Osteocyte (in vitro differentiated cells): ENCODE results near the gene TIMM23. TPM values are rescaled to one million over a fixed set of nuclear protein-coding genes. Genes with fewer than 3 reads are reported as not detected.

Source experiments
- DNase-seq: peaks from one replicate; pipeline ENCODE4 v3.0.0; 2021; ENCODE audit warnings: mixed read lengths; ENCODE audit not compliant: unreplicated experiment; ENCODE audit errors: extremely low spot score
- H3K27ac Mint-ChIP-seq: one replicate; pipeline ENCODE4 v1.8.0; 2021; ENCODE audit warnings: mild to moderate bottlenecking, mixed read lengths; ENCODE audit not compliant: unreplicated experiment
- H3K27me3 Mint-ChIP-seq: one replicate; pipeline ENCODE4 v1.8.0; 2021; ENCODE audit warnings: mixed read lengths; ENCODE audit not compliant: unreplicated experiment
- H3K36me3 Mint-ChIP-seq: one replicate; pipeline ENCODE4 v1.8.0; 2021; ENCODE audit warnings: mixed read lengths; ENCODE audit not compliant: unreplicated experiment
- H3K4me1 Mint-ChIP-seq: one replicate; pipeline ENCODE4 v1.8.0; 2021; ENCODE audit warnings: mixed read lengths; ENCODE audit not compliant: unreplicated experiment
- H3K4me3 Mint-ChIP-seq: one replicate; pipeline ENCODE4 v1.8.0; 2021; ENCODE audit warnings: mild to moderate bottlenecking, moderate library complexity, mixed read lengths; ENCODE audit not compliant: unreplicated experiment
- H3K9me3 Mint-ChIP-seq: one replicate; pipeline ENCODE4 v1.8.0; 2021; ENCODE audit warnings: mixed read lengths; ENCODE audit not compliant: unreplicated experiment
- total RNA-seq: library from RNA; stranded (reverse); gene quantifications from 2 replicates; pipeline ENCODE4 v1.2.1, GENCODE V29; 2021
- TF ChIP-seq, protein P1 (sequence below): fragments of 200-600 bp; sonication (generic); IDR thresholded peaks from 2 replicates; pipeline ENCODE4 v1.5.0; 2021; ENCODE audit warnings: antibody characterized with exemption, mild to moderate bottlenecking, moderate library complexity

Gene TIMM23
- total RNA-seq, 1 donor from 2014 or later: 61.1 TPM

DNA sequence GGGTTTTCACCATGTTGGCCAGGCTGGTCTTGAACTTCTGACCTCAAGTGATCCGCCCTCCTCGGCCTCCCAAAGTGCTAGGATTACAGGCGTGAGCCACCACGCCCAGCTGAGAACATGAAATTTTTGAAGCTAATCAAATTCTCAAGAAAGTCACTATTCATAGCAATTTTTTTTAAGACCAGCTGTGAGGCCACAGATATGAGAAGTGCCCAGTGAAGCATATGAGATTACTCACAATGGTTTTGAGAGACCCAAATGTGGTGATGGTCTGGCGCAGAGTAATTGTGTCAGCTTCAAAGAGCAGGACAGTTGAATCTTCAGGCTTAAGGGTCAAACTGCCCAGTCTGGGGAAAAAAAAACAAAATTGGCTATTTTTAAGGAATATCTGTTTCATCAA is 41.9 kb downstream of the TIMM23 start:
- Mint-ChIP-seq H3K36me3 (peaks cover 52% of the 10 kb centered on the region), H3K9me3 (no peaks in the 10 kb centered on the region)

DNA sequence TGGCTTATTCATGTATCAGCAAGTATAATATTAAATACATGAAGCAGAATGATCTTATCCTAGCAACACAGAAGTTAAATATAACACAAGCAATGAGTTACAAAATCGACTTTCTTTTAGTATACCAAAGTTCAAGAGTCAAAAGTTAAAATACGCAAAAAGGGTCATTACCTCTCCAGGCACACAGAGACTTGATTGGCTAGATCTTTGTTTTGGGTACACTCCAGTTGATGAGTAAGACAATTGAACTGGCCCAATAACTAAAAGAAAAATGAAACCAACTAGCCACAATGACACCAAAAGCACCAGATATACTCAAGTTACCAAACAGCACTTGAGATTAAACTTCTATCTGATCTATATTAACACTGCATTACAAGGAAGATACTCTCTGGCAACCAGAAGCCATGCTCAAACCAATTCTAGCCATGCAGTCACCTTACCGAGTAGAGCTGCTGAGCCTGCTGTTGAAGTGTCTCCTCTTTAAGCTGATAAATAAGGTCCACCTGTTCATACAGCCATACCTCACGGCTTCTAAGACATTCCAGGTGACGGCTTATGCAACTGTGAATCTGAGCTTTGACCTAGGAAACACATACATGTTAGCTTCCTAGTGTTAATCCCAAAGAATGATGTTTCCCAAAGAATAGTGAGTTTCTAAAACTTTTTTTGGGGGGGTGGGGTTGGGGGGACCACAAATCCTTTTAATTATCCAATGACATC is 42.6 kb downstream of the TIMM23 start:
- H3K9me3 Mint-ChIP-seq: no peaks in the 10 kb centered on the region
- TF ChIP-seq, protein P1, sequence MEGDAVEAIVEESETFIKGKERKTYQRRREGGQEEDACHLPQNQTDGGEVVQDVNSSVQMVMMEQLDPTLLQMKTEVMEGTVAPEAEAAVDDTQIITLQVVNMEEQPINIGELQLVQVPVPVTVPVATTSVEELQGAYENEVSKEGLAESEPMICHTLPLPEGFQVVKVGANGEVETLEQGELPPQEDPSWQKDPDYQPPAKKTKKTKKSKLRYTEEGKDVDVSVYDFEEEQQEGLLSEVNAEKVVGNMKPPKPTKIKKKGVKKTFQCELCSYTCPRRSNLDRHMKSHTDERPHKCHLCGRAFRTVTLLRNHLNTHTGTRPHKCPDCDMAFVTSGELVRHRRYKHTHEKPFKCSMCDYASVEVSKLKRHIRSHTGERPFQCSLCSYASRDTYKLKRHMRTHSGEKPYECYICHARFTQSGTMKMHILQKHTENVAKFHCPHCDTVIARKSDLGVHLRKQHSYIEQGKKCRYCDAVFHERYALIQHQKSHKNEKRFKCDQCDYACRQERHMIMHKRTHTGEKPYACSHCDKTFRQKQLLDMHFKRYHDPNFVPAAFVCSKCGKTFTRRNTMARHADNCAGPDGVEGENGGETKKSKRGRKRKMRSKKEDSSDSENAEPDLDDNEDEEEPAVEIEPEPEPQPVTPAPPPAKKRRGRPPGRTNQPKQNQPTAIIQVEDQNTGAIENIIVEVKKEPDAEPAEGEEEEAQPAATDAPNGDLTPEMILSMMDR: no peak
- H3K27me3 Mint-ChIP-seq: no peaks in the 10 kb centered on the region
- H3K27ac Mint-ChIP-seq: no peak overlapping the region
- peaks cover 13% of the 10 kb centered on the region for H3K4me1 Mint-ChIP-seq
- peaks cover 47% of the 10 kb centered on the region for H3K36me3 Mint-ChIP-seq
- H3K4me3 Mint-ChIP-seq: no peak overlapping the region
- no peak for DNase-seq

More for the DNA sequence above, 41.9 kb downstream of the TIMM23 start:
- Mint-ChIP-seq H3K4me3 (no peak overlapping the region), H3K27ac (no peak overlapping the region), H3K4me1 (peaks cover 8% of the 10 kb centered on the region), H3K27me3 (no peaks in the 10 kb centered on the region)
- TF ChIP-seq, protein P1: no peak
- DNase-seq: no peak

DNA sequence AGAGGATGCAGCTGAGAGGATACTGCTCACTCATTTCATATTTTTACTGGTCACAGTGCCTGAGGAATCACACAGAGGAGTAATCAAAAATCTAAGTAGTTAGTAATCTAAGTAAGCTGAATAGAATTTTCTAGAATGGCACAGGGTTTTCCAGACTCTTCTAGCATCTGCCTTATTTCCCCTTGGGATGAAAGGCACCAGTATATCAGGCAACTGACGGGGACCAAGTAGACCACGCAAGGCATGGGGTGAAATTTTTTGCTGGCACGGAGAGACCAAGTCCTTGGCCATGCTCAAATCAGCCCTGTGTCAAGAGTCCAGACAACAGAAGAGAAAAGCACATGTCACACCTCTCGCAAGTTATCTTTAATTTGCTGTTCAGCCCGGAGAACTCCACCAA is 43.9 kb downstream of the TIMM23 start:
- H3K27ac Mint-ChIP-seq: no peak overlapping the region

DNA sequence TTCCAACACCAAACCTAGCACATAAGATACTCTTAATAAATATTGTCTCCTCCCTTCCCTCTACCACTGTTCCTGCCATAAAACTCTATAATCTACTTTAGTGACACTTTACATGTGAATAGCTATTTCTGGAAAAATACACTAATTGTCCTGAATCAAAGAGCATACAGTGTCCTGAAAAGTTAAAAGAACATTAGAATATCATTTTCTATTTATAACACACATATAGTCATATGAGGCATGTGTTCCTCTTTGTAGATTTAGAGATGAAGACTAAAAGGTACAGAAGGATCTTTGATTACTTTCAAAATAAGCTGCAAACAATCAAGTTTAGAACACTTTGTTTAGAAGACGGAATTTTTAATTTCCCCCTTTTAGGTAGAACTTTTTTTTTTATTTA is 44.5 kb downstream of the TIMM23 start:
- no peak for DNase-seq
- TF ChIP-seq, protein P1: no peak
- Mint-ChIP-seq H3K27ac (no peak overlapping the region), H3K4me1 (peaks cover 20% of the 10 kb centered on the region), H3K9me3 (no peaks in the 10 kb centered on the region), H3K4me3 (no peak overlapping the region), H3K27me3 (no peaks in the 10 kb centered on the region), H3K36me3 (peaks cover 38% of the 10 kb centered on the region)

More for the DNA sequence above, 43.9 kb downstream of the TIMM23 start:
- H3K27me3 Mint-ChIP-seq: no peaks in the 10 kb centered on the region
- no peak for DNase-seq
- H3K4me1 Mint-ChIP-seq: peaks cover 18% of the 10 kb centered on the region
- H3K4me3 Mint-ChIP-seq: no peak overlapping the region
- no peaks in the 10 kb centered on the region for H3K9me3 Mint-ChIP-seq
- H3K36me3 Mint-ChIP-seq: peaks cover 39% of the 10 kb centered on the region
- TF ChIP-seq, protein P1: no peak

DNA sequence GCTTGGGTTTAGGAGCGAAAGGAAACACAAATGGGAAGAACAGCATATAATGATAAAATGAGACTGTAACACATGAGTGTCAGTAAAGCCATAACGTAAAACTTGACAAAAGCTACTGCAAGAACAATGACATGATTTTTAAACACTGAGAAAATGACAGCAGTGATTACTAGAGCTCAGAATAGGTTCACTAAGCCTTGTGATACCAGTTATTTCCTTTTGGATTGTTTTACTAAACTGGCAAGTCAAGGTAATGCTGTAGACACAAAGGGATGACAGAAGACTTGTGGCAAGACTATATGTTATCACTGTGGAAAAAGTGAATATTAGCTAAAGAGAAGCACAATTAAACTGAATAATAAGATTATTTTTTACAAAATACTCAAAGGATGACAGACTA is 45.4 kb downstream of the TIMM23 start:
- no peaks in the 10 kb centered on the region for H3K27me3 Mint-ChIP-seq
- no peak for DNase-seq
- no peak overlapping the region for H3K4me3 Mint-ChIP-seq
- TF ChIP-seq, protein P1: no peak
- no peaks in the 10 kb centered on the region for H3K9me3 Mint-ChIP-seq
- H3K36me3 Mint-ChIP-seq: peaks cover 33% of the 10 kb centered on the region
- no peak overlapping the region for H3K27ac Mint-ChIP-seq
- peaks cover 29% of the 10 kb centered on the region for H3K4me1 Mint-ChIP-seq
